Measurements from ENCODE around the gene SNRNP48.

The SNRNP48 gene

DNA sequence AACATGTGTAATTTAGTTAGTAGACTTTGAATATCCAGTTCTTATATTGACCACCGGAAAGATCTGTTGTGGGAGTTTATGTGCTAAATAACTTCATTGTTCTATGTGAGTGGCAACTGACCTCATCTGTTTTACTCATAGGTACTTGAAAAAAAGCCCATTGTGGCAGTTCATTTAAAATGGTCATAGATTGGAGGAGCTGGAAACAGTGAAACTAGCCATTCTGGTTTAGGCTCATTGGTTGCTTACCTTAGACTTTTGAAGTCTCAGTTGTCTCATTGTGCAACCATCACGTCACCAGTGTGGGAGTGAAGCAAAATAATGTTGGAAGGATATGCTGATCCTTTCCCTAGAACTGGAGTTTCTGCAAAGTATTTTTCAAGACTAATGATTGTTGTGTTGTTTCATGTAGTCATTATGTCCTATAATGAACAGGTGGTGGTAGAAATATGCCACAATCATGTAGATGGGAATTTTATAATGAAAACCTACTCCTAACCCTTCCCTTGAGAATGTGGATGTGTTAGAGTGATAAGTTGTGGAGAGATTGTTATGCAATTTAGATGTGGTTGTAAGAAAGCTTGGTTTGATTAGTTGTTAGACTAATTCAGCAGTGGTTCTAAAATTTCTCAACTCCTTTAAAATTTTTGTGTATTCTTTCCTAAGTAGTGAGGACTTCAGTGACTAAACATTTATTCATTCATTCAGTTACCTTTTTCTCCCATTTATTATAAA is 30.2 kb upstream of the SNRNP48 start:
- no peak for DNase-seq

DNA sequence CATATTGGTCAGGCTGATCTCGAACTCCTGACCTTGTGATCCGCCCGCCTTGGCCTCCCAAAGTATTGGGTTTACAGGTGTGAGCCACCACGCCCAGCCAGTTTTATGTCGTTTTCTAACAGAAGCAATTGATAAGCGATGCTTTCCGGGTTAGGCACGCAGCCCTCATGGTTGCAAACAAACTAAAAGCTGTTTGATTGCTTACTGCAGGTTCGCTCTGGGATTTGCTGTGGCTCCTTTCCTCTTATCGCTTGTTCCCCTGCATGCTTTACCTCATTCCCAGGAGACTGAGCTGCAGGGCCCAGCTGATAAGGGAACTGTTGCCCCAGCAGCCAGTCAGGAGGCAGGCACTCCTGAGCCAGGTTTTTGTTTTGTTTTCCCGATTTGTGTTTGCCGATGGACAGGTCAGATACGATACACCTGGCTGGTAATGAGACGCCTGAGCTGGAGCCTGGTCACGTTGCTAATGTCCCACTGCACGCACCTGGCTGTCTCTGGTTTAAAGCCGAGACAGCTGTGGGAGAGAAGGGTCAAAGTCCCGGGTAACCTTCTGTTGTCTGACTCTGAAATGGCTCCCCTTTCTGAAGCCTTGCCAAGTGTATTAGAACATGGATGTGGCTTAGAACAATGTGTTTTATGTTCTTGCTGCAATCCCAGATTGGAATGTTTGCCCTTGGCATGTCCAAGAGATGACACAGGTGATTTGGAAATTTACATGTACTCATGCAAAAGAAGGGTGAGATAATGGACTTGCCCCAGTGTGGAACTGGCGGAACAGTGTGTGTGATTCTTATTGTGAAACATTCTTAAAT is 28.6 kb upstream of the SNRNP48 start:
- DNase-seq: no peak

DNA sequence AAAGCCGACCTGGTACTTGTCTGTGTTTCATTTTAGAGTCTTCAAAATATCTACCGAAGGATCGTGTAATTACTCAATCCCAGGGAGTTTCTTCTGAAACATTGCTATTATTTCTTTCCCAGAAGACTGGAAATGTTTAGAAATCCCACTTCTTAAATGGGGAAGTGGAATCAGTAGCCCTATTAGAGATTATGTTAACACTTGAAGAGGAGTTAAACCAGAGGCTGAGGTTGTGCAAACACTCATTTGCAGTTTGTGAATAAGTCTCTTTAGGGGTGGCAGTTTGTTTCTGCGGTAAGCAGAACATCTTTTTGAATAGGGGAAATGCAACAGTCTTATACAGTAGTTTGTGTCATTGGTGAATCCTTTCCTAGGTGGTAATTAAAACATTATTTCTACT is 27.2 kb upstream of the SNRNP48 start:
- DNase-seq: peak; percentile 12 to 14

DNA sequence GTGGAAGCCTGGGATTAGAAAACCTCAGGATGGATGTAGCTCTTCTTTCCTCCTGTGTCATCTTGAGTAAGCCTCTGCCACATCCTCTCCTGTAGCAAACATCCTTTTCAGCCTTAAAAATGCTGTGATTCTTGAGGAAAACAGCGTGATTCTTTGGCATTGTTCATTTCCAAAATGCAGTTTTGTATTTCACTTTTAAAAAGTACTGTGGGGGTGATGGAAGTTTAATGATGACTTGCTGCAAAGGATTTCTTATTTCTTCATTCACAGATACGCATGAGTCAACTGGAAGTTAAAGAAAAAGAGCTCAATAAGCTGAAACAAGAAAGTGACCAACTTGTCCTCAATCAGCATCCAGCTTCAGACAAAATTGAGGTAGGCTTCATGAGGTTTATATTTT is 23.9 kb upstream of the SNRNP48 start:
- no peak for DNase-seq

DNA sequence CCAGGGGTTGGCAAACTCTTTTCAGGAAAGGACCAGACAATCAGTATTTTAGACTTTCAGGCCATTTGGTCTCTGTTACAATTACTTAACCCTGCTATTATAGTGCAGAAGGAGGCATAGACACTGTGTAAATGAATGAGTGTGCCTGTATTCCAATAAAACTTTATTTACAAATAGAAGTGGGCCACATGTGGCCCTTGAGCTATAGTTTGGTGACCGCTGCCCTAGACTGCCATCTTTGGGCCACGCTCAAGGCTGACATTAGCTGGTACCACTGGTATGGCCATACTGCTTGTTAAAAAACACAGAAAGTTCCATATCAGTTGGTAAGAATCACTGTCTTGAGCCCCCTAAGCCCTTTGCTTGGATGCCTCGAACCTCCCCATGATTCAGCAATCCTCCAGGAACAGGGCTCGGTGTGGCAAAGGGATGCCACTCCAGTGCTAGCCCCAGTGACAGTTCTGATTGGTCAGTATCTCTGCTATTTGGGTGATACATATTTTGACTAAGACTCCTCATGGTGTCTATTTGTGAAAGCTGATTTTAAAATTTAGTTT is 23.3 kb upstream of the SNRNP48 start:
- DNase-seq: no peak

DNA sequence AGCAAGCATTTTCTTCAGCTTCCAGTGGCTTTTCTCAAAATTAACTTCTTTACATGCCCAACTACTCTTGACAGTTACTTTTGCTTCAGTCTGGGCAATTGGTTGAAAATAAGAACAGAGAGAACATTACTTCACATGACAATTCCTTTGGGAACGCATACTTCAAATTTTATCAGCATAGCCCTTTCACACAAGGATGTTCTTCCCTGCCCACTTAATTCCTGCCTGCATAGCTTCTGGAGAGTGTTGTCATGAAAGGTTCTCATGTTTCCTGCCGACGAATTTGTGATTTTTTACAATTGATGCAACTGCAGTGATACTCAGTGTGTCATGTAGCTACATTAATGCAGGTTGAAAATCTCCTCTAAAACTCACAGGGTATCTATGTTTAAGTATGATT is 22.0 kb upstream of the SNRNP48 start:
- no peak for DNase-seq

DNA sequence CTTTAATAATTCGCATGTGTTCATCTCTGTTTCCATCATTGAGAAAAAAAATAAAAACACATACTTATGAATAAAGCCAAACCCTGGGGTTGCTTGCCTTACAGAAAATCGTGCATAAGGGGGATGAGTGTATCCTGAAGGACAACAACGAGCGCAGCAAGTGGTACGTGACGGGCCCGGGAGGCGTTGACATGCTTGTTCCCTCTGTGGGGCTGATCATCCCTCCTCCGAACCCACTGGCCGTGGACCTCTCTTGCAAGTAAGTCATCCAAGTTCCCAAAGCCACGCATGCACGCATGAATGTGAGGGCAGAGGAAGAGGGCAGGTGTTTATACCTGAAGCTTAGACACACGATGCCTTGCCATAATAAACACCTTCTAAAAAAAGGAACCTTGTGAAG is 20.9 kb upstream of the SNRNP48 start:
- DNase-seq: no peak

DNA sequence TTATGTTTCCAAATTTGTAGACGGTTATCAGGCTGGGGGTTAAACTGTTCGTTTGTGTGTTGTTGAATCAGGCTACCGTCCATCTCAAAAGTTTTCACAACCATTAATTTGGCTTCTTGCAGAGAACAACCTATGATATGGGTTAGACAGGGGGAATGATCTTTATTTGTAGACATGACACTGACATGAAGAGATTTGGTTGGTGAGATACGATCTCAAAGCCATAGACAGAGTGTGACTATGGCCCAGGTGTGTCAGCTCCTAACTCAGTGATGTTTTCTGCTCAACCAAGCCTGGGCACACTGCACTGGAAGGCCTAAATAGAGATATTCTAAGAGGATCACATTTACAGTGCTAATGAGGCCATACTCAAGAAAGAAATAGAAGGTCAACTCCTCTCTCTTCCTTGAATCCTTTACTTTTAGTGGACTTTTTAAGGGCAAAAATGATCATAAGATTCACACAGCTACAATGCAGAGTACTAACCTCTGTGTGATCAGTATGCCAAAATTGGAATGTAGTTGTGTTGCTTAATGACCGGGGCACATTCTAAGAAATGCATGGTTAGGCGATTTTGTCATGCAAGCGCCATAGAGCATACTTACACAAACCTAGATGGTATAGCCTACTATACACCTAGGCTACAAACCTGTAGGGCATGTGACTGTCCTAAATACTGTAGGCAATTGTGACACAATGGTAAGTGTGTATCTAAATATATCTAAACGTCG is 17.6 kb upstream of the SNRNP48 start:
- DNase-seq: no peak

DNA sequence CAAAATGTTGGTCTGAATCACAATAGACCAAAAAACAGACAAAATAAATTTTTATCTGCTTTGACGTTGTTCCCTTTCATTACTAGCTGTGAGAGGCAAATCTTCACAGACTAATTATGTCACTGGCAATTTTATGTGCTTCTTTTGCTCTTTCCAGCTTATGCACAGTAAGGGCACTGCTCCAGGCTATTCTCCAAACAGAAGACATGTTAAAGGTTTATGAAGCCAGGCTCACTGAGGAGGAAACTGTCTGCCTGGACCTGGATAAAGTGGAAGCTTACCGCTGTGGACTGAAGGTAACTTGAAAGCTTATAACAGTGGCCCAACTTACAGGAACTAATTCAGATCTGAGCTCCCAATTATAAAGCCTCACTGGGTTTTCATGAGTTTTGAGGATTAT is 15.5 kb upstream of the SNRNP48 start:
- no peak for DNase-seq

DNA sequence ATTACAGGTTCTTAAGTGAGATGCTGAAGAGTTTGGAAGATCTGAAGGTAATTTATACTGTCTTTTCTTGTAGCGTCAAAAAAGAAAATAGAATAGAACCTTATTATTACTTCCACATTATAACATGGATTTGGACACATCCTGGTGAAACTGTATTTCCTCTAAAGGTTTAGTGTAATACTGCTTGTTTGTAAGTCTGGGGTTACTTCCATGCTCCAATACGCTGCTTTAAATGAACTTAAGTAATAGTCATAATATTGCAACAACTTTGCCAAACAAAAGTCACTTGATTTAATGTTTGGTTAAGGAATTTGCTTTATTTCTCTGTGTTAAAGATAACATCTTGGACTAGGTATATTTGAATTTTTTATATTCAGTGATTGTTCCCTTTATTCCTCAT is 11.5 kb upstream of the SNRNP48 start:
- DNase-seq: no peak

DNA sequence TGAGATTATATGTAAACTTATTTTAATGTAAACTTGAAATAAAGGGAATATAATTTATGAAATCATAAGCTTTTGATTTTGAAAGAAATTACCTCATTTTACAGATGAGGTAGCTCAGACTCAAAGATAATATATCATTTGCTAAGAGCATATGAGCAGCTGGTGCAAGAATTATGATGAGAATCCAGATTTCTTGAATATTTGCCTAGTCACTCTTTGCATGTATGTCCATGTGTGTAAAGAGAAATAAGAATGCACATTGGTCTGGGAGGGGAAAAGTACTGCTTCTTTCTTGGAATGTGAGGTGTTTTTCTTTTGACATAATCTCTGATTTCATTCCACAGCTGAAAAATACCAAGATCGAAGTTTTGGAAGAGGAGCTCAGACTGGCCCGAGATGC is 11.1 kb upstream of the SNRNP48 start:
- DNase-seq: no peak

DNA sequence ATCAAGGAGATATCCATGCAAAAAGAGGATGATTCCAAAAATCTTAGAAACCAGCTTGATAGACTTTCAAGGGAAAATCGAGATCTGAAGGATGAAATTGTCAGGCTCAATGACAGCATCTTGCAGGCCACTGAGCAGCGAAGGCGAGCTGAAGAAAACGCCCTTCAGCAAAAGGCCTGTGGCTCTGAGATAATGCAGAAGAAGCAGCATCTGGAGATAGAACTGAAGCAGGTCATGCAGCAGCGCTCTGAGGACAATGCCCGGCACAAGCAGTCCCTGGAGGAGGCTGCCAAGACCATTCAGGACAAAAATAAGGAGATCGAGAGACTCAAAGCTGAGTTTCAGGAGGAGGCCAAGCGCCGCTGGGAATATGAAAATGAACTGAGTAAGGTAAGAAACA is 10.1 kb upstream of the SNRNP48 start:
- no peak for DNase-seq

DNA sequence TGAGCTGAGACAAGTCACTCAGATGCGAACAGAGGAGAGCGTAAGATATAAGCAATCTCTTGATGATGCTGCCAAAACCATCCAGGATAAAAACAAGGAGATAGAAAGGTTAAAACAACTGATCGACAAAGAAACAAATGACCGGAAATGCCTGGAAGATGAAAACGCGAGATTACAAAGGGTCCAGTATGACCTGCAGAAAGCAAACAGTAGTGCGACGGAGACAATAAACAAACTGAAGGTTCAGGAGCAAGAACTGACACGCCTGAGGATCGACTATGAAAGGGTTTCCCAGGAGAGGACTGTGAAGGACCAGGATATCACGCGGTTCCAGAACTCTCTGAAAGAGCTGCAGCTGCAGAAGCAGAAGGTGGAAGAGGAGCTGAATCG is 9.5 kb upstream of the SNRNP48 start:
- DNase-seq: no peak

DNA sequence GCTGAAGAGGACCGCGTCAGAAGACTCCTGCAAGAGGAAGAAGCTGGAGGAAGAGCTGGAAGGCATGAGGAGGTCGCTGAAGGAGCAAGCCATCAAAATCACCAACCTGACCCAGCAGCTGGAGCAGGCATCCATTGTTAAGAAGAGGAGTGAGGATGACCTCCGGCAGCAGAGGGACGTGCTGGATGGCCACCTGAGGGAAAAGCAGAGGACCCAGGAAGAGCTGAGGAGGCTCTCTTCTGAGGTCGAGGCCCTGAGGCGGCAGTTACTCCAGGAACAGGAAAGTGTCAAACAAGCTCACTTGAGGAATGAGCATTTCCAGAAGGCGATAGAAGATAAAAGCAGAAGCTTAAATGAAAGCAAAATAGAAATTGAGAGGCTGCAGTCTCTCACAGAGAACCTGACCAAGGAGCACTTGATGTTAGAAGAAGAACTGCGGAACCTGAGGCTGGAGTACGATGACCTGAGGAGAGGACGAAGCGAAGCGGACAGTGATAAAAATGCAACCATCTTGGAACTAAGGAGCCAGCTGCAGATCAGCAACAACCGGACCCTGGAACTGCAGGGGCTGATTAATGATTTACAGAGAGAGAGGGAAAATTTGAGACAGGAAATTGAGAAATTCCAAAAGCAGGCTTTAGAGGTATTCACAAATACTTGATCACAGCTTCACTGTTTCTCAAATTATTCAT is 8.9 kb upstream of the SNRNP48 start:
- no peak for DNase-seq

DNA sequence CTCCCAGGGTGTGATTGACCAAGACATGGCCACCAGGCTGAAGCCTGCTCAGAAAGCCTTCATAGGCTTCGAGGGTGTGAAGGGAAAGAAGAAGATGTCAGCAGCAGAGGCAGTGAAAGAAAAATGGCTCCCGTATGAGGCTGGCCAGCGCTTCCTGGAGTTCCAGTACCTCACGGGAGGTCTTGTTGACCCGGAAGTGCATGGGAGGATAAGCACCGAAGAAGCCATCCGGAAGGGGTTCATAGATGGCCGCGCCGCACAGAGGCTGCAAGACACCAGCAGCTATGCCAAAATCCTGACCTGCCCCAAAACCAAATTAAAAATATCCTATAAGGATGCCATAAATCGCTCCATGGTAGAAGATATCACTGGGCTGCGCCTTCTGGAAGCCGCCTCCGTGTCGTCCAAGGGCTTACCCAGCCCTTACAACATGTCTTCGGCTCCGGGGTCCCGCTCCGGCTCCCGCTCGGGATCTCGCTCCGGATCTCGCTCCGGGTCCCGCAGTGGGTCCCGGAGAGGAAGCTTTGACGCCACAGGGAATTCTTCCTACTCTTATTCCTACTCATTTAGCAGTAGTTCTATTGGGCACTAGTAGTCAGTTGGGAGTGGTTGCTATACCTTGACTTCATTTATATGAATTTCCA is 4.6 kb upstream of the SNRNP48 start:
- no peak for DNase-seq

DNA sequence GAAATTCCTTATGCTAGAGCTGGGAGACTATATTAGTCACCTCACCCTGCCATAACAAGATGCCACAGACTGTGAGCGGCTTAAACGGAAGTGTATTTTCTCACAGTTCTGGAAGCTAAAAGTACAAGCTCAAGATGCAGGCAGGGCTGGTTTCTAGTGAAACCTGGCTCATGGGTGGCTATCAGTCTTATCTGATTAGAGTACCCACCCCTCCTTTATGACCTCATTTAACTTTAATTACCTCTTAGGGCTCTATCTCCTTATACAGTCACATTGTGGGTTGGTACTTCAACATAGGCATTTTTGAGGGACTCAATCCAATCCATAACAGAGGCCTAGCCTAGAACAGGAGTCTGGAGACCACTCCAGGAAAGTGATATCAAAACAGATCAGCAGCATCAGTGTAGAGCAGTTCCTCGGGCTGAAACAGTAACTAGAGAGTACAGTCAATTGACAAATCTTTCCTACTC is 2.3 kb upstream of the SNRNP48 start:
- no peak for DNase-seq

DNA sequence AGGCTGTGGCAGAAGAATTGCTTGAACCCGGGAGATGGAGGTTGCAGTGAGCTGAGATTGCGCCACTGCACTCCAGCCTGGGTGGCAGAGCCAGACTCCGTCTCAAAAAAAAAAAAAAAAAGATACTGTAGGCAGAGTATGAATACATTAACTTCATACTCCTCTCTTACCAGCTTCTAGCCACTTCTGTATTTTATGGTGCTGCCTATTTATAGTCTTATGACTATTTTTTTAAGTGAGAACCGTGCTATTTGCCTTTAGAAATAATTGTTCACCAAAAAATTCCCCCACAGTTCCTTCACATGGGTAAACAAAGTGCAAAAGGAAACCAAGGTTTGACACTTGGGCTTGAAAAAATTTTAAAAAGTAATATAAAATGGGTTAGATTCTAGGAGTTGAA is 1.5 kb upstream of the SNRNP48 start:
- peak in 1 of 2 experiments; percentile 5 for DNase-seq

DNA sequence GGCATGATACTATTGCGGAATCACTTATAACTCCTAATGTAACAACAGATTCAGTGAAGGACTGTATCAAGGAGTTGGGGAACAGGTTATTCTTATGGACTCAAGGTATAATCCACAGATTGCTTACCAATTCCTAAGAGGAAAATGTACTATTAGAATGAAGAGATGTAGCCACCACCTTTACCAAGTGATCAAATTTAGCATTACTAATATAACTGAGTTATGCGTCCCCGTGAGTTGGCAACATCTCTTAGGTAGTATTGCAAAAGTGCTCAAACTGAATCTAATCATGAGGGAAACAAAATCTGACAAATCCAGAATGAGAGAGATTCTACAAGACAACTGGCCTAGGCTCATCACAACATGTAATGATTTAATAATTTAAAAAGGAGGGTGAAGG is 777 bp upstream of the SNRNP48 start:
- no peak for DNase-seq

DNA sequence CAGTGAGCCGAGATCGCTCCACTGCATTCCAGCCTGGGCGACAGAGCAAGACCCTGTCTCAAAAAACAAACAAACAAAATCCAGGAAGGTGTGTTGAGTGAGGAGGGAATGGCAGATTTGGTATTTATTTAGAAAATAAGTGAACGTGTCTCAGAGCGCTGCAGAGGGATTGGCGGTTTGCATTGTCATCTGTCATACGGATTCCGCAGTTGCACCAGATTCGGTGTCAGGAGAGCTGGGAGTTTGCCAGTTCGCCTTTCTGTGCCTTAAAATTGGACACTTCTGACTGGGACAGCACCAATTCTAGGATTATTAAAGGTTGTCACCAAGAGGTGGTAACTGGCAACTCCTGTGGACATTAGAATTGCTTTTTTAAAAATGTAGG is 912 bp downstream of the SNRNP48 start:
- DNase-seq: peak in 1 of 2 experiments; percentile 12

DNA sequence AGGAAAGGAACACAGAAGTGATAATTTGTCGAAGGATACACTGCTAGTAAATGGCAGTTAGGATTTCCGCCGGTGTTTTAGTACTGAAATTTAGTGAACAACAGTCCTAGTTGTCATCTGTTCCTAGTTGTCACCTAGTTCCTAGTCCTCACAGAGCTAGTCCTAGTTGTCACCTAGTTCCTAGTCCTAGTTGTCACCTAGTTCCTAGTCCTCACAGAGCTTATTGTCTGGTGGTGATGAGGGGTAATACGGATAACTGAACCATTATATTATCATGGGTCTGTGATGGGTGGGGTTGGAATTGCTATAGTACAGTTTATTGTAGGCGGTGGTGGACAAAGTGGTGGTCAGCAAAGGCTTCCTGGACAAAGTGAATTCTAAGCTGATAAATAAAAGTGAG is 1.8 kb downstream of the SNRNP48 start:
- DNase-seq: peak in 1 of 2 experiments; percentile 8

DNA sequence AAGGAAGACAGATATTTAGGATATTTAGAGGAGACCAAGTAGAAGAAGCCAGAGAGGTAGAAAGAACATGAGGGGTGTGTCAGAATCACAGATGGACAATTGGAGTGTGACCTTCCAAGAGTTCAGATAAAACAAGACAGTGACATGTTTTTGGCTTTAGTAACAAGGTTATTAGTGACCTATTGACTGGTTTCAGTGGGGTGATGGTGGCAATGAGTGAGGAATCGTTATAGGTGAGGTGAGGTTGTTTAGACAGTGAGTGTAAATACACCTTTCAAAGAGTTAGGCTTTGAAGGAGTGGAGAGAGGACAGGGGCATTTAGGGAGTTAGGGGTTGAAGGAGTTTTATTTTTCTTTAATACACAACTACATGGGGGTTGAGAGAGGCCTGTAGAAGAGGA is 3.2 kb downstream of the SNRNP48 start:
- no peak for DNase-seq

DNA sequence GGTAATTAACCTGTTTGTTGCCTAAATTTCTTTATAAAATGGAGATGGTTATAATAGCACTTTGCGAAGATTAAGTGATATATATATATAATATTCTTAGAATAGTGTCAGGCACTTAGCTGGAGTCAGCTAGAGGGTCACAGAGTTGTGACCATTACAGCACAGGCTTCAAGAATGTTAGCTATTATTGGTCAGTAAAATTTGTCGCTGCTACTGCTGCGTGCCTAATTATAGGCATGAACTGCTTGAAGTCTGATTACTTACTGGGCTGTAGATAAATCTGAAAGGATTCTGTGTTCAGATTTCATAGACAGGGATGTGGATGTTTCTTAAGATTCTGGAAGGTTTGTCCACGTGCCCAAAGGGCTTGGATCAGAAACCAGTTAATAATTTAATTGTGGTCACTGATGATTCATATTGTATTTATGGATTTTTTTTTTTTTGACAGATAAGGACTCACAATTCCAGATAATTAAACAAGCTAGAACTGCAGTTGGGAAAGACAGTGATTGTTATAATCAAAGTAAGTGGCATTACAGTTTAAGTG is 4.7 kb downstream of the SNRNP48 start:
- no peak for DNase-seq
